ENCODE data around the gene LRRC8C. TPM values are rescaled to one million over a fixed set of nuclear protein-coding genes. Genes with fewer than 3 reads are reported as not detected.
A peak's percentile ranks its signal among the peaks of the same experiment; 100 is the strongest.

Gene LRRC8C
- total and polyA plus RNA-seq, 2 of the 8 experiments (the other 6 are each of a cell fraction or from before 2014, with no cell fraction given) = 1.1 to 2.1 TPM

DNA sequence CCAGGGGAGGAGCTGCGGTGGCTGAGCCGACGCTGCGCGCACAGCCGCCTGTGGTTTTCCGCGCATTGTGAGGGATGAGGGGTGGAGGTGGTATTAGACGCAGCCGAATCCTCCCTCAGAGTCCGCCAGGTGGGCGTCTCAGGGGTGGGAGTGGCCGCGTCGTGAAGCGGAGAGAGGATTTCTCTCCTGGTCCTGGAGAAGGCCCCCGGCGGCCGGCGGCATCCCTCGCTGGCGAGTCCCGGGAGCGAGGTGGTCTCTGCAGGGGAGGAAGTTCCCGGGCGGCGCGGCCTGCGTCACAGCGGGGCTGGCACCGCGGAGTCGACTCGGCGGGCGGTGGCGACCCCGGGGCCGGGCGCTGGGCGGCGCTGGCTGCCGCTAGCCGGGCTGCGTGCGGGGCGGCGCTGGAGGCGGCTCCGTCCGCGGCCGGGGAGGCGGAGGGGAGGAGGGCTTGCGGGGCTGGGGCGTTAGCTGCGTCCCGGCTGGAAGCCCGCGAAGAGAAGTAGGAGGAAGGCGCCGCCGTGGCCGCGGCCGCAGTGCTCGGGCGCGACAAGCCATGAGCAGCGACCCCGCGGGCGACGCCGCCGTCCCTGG, at the start of gene LRRC8C (continued):
- TF ChIP-seq, protein P1, sequence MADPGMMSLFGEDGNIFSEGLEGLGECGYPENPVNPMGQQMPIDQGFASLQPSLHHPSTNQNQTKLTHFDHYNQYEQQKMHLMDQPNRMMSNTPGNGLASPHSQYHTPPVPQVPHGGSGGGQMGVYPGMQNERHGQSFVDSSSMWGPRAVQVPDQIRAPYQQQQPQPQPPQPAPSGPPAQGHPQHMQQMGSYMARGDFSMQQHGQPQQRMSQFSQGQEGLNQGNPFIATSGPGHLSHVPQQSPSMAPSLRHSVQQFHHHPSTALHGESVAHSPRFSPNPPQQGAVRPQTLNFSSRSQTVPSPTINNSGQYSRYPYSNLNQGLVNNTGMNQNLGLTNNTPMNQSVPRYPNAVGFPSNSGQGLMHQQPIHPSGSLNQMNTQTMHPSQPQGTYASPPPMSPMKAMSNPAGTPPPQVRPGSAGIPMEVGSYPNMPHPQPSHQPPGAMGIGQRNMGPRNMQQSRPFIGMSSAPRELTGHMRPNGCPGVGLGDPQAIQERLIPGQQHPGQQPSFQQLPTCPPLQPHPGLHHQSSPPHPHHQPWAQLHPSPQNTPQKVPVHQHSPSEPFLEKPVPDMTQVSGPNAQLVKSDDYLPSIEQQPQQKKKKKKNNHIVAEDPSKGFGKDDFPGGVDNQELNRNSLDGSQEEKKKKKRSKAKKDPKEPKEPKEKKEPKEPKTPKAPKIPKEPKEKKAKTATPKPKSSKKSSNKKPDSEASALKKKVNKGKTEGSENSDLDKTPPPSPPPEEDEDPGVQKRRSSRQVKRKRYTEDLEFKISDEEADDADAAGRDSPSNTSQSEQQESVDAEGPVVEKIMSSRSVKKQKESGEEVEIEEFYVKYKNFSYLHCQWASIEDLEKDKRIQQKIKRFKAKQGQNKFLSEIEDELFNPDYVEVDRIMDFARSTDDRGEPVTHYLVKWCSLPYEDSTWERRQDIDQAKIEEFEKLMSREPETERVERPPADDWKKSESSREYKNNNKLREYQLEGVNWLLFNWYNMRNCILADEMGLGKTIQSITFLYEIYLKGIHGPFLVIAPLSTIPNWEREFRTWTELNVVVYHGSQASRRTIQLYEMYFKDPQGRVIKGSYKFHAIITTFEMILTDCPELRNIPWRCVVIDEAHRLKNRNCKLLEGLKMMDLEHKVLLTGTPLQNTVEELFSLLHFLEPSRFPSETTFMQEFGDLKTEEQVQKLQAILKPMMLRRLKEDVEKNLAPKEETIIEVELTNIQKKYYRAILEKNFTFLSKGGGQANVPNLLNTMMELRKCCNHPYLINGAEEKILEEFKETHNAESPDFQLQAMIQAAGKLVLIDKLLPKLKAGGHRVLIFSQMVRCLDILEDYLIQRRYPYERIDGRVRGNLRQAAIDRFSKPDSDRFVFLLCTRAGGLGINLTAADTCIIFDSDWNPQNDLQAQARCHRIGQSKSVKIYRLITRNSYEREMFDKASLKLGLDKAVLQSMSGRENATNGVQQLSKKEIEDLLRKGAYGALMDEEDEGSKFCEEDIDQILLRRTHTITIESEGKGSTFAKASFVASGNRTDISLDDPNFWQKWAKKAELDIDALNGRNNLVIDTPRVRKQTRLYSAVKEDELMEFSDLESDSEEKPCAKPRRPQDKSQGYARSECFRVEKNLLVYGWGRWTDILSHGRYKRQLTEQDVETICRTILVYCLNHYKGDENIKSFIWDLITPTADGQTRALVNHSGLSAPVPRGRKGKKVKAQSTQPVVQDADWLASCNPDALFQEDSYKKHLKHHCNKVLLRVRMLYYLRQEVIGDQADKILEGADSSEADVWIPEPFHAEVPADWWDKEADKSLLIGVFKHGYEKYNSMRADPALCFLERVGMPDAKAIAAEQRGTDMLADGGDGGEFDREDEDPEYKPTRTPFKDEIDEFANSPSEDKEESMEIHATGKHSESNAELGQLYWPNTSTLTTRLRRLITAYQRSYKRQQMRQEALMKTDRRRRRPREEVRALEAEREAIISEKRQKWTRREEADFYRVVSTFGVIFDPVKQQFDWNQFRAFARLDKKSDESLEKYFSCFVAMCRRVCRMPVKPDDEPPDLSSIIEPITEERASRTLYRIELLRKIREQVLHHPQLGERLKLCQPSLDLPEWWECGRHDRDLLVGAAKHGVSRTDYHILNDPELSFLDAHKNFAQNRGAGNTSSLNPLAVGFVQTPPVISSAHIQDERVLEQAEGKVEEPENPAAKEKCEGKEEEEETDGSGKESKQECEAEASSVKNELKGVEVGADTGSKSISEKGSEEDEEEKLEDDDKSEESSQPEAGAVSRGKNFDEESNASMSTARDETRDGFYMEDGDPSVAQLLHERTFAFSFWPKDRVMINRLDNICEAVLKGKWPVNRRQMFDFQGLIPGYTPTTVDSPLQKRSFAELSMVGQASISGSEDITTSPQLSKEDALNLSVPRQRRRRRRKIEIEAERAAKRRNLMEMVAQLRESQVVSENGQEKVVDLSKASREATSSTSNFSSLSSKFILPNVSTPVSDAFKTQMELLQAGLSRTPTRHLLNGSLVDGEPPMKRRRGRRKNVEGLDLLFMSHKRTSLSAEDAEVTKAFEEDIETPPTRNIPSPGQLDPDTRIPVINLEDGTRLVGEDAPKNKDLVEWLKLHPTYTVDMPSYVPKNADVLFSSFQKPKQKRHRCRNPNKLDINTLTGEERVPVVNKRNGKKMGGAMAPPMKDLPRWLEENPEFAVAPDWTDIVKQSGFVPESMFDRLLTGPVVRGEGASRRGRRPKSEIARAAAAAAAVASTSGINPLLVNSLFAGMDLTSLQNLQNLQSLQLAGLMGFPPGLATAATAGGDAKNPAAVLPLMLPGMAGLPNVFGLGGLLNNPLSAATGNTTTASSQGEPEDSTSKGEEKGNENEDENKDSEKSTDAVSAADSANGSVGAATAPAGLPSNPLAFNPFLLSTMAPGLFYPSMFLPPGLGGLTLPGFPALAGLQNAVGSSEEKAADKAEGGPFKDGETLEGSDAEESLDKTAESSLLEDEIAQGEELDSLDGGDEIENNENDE (IDR thresholded peaks at IDR 0.05; ENCODE audit: insufficient replicate concordance, low read length) = no peak
- TF ChIP-seq TAF1 (IDR thresholded peaks at IDR 0.05; ENCODE audit: low read depth, low read length) = 0 out of 2 replicates have a peak, but pooled peaks have one; percentile 25
- TF ChIP-seq RAD21 (IDR thresholded peaks at IDR 0.05 in 1 of 2, conservative IDR thresholded peaks at IDR 0.05 in 1 of 2; ENCODE audit: low read depth in 2 of 2, low read length in 2 of 2) = peak; percentile 18 to 63; a peak in 3 of 4 replicates
- TF ChIP-seq PHF8 (conservative IDR thresholded peaks at IDR 0.05; ENCODE audit: low read depth, low read length) = 0 out of 2 replicates have a peak, but pooled peaks have one; percentile 4
- peak; percentile 45 for TF ChIP-seq ASH2L (IDR thresholded peaks at IDR 0.05; ENCODE audit: low read length)
- TF ChIP-seq KDM4A (IDR thresholded peaks at IDR 0.05; ENCODE audit: low read depth, low read length, severe bottlenecking) = peak; percentile 92
- TF ChIP-seq CREB1 (IDR thresholded peaks at IDR 0.05) = peak; percentile 64

All from H1 (cell line).